HFF-Myc (cell line): ENCODE results near the gene TSPAN31.

Experiments
- DNase-seq: peaks from one replicate; pipeline ENCODE4 v3.0.0-alpha.2; 2011; ENCODE audit warnings: low read depth; ENCODE audit errors: extremely low read depth
- H3K4me3 ChIP-seq: replicated peaks from 2 replicates; pipeline ENCODE4 v1.5.1; 2011; ENCODE audit warnings: low read depth, mild to moderate bottlenecking, control low read depth, low read length
- CTCF ChIP-seq: IDR thresholded peaks from 2 replicates; pipeline ENCODE4 v1.5.1; 2012; ENCODE audit warnings: mild to moderate bottlenecking, low read depth, low read length, control low read depth; ENCODE audit errors: missing control alignments

Gene TSPAN31

GRCh38 chr12:57743769-57744168, 1.1 kb upstream of the TSPAN31 start:
- TF ChIP-seq CTCF, result no peak
- no peak overlapping the region for H3K4me3 ChIP-seq
- DNase-seq, result no peak

- no peak for DNase-seq
- H3K4me3 ChIP-seq, result peak overlapping the region; percentile 59
- no peak for TF ChIP-seq CTCF
These were observed 554 bp upstream of the TSPAN31 start for GRCh38 chr12:57744194-57744776.

GRCh38 chr12:57745485-57745881, 644 bp downstream of the TSPAN31 start:
- no peak for DNase-seq
- no peak for TF ChIP-seq CTCF

GRCh38 chr12:57746025-57746424, 1.2 kb downstream of the TSPAN31 start:
- DNase-seq, result no peak
- 0 out of 2 replicates have a peak overlapping the region, but pooled peaks have one; percentile 59 for H3K4me3 ChIP-seq
- TF ChIP-seq CTCF, result no peak

More at GRCh38 chr12:57745485-57745881, 644 bp downstream of the TSPAN31 start:
- H3K4me3 ChIP-seq, result peak overlapping the region; percentile 59

GRCh38 chr12:57749061-57749460, 4.2 kb downstream of the TSPAN31 start:
- no peak for TF ChIP-seq CTCF

GRCh38 chr12:57750561-57751431, 6.0 kb downstream of the TSPAN31 start:
- DNase-seq, result no peak
- no peak for TF ChIP-seq CTCF
- H3K4me3 ChIP-seq, result peak overlapping the region; percentile 82

More at GRCh38 chr12:57749061-57749460, 4.2 kb downstream of the TSPAN31 start:
- H3K4me3 ChIP-seq, result no peak overlapping the region
- DNase-seq, result no peak
